GM19463 (cell line): ENCODE data around the gene CHMP4B.

Experiments
- ATAC-seq: cut with Tn5 transposase; IDR thresholded peaks from one replicate; pipeline ENCODE4 v1.9.1; 2021; ENCODE audit warnings: mild to moderate bottlenecking, moderate library complexity; ENCODE audit not compliant: unreplicated experiment

CHMP4B gene

DNA sequence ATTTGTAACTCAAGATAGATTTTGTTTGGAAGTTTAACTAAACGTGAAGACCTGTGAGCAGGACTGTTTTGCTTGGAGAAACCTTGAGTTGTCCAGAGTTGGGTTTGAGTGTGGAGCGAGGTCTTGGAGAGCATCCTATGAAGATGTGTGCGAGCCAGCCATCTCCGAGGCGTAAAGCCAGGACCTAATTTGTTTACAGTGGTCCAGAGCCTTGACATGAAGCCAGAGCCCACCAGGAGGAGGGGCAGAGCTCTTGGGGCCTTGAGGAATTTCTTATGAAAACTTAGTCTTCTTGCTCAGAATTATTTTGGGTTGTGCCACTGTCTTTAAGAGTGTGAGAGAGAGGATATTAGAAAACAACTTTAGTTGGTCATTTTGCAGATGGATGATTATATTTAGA lies 6.3 kb downstream of the CHMP4B start:
- no peak for ATAC-seq

DNA sequence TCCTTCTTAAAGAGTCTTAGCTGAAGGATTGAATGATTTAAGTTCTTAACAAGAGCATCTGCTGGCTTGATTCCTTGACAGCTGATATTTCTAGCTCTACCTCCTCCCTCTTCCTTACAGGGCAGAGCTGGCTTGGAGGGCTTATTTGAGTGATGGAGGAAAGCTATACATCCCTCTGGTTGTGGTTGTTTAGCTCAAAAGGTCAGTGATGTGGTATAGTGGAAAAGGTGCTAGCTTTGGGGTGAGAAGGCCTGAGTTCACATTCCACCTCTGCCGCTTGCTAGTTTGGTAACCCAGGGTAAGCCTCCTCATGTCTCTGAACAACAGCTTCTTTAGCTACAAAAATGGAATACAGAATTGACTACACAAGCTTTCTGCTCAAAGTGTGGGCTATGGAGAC lies 8.3 kb downstream of the CHMP4B start:
- no peak for ATAC-seq

DNA sequence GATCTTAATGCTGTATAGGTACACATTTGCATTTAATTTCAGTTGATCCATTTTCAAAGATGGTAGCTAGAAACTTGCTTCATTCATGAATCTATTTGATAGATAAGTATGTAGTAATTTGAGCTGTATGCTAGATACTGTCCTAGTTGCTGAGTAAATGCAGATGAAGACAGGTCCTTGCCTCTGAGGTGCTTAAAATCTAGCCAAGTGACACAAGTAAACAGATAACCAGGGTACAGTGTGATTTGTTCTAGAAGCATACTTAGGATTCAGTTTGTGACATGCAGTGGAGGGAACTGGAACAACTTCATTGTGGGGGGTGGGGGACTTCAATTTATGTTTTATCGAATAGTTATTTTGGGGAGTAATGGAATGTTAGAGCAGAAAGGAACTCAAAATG lies 9.2 kb downstream of the CHMP4B start:
- ATAC-seq, result no peak

DNA sequence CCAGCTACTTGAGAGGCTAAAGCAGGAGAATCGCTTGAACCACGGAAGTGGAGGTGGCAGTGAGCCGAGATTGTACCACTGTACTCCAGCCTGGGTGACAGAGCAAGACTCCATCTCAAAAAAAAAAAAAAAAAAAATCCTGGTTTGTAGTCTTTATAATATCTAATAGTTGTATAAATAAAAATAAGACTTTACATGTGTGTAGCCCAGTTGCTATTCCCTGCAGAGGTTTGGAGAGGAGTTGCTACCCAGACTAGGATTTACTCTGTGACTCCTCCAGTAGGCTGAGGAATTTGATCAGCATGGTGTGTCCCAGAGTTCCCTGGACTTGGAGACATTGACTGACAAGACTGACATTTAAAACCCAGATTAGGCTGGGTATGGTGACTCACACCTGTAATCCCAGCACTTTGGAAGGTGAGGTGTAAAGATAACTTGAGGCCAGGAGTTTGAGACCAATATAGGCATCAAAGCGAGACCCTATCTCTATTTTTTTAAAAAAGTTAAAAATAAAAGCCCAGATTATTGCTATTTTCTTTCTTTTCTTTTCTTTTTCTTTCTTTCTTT lies 10.2 kb downstream of the CHMP4B start:
- no peak for ATAC-seq

DNA sequence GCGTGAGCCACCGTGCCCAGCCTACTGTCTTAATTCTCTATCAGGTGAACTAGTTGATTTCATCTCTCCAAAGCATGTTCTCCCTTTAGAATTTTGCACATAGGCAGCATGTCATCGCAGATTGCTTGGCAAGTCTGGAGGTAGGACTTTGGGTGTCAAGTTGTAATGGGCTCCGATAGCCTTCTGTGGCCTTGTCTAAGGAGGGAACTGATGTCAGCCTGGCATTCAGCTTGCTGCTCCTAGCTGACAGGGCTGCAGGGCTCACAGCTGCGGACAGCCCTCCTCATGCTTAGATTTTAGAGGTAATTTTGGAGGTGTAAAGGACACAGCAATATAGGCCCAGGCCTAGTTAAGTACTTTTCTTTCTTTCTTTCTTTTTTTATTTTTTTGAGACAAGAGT lies 11.3 kb downstream of the CHMP4B start:
- ATAC-seq, result no peak

DNA sequence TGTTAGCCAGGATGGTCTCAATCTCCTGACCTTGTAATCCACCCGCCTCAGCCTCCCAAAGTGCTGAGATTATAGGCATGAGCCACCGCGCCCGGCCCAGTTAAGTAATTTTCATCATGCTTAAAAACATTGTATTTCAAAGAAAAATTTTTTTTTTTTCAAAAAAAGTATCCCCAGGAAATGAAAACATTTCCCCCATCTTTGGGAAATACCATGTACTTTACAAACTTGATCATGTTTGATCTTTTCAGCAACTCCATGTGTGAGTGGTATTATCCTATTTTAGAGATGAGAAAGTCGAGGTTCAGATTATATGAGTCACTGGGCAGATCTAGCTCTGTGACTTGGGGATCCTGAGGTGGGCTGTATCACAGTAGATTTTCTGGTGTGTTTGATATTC lies 11.8 kb downstream of the CHMP4B start:
- no peak for ATAC-seq

DNA sequence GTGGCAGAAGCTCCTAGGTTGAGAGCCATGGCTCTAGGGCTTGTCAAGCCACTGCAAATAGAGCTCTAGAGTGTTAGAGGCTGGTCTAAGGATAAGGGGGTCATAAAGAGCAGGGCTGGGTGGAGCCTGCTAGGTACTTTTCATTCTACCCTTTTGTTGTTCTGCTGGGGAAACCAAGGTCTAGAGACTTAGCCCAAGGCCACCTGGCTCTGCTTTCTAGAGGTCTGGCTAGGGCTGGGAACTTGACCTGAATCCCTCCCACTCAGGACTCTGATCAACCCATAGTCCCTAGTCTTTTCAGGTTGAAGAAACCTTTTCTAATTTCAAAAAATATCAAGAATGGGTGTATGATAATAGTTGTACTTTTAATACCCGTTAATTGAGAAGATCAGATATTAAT lies 13.7 kb downstream of the CHMP4B start:
- ATAC-seq, result no peak

DNA sequence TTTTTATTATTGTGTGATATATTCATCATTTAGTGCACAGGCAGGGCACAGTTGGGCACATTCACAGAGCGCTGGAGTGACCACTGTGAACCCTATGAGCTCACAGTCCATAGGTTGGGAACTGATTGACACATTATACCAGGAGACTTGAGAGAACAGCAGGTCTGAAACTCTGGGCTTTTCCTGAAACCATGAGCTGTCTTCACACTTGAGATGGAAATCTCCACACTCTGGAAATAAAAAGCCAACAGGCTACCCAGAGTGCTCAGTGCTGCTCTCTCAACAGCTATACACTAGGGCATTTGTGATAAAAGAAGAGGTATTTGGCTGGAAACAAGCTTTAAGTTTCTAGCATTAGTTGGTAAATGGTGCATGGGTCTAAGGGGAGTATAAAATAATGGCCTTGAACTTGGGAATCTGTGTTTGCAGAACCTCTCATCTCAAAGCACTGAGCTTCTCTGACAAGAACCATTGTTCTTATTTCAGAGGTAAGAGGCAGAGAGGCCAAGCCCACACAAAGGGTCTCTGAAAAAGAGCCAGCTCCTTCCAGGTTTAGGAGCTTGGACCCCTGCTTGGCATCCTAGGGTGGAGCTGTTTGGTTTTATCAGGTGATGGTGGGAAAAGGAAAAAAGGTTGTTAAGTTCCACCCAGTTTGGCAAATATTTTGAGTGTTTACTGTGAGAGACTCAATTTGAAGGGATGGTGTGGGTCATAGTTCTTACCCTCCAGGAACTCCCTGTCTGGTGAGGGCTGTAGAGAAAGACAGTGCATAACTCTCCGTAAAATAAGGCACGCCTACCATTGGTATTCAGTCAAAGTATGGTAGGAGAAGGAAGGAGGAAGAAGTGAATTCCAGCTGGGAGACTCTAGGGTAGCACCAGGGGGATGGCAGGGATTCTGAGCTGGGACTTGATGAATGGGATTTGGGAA lies 14.5 kb downstream of the CHMP4B start:
- ATAC-seq, result no peak

DNA sequence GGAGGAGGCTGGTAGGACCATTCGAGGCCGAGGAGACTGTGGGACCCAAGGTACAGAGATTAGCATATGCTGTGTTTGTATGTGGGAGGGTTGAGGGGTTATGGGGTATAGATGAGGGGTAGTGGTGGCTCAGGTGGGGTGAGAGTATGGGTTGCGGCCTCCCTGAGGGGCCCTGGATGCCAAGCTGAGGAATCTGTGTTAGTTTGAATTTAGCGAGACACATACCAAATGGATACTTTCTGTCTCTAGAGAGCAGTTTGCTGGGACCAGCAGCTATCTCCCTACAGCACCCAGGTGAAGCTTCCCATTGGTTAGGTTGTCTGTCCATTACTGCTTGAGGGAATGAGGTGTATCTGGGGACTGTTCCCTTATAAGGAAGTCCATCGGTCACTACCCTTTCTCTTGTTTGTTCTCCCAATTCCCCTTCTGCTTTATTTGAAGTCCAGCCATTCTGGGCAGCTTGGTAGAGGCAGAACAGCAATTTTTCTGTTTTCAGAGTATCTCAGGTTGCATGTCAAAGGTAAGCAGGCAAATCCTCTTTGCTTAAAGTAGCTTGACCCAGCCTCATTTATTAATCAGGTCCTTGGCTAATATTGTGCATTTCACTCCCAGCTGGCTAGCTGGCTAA lies 15.2 kb downstream of the CHMP4B start:
- no peak for ATAC-seq

DNA sequence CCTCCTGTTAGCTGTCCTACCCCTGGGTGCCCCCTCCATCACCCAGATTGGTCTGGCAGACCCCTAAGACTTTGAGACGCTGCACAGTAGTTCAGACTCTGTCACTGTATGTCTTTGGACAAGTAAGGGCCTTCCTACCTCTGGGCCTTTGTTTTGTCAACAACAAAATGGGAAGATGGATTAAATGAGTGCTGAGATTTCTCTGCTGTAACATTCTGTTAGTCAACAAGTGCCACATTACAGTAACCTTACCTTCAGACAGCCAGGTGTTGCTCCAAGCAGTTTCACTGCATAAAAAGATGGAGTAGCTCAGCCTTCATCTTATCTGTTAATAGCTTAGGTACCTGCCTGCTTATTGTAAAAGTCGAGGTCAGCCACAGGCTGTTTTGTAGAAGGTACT lies 16.0 kb downstream of the CHMP4B start:
- ATAC-seq, result no peak

DNA sequence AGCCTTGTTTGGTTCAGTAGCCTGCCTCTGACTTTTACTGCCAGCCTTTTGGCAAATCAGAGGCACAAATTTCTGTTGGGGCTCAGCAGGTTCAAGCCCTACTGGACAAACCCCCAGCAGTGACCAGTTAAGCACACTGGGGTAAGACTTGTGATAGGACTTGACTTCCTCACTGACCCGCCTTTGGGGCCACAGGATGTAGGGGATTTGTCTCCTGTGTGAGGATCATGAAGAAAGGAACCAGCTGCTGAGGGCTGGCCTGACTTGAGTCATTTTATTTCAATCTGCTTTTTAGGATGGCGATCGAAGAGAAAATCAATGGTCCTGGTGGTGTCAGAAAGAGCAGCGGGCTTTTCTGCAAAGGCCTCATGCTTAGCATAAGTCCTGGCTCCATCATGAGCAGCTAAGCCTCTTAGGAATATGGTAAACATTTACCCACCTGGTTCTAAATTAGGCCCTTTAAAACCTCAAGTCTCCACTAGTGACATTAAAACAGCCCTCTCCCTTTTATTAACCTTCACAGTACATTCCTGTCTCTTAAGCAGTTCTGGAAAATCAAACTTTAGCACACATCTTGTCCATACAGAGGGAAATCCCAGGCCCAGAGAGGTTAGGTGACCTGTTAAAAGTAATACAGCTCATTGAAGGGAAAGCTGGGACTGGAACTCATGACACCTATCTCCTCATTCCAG lies 16.6 kb downstream of the CHMP4B start:
- no peak for ATAC-seq

DNA sequence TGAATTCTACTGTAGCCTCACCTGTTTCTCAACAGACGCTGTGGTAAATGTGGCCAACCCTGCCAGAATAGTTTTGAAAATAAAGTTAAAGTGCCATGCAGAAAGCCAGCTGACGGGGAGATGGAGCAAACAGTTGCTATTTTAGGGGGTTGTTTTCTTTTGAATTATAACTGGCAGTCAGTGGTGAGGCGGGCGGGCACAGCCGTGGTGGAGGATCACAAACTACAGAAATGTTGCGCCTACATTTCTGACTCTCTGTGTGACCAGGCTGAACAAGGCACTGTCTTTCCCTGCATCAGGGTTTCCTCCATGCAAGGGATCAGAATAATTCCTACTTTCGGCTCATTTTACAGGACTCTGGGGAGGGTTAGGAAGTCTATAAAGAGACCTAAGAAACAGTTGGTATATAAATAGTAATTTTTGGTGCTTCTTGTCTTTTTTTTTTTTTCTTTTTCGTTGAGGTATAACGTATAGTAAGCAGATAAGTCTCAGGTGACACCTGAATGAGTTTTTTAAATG lies 17.2 kb downstream of the CHMP4B start:
- ATAC-seq, result no peak

DNA sequence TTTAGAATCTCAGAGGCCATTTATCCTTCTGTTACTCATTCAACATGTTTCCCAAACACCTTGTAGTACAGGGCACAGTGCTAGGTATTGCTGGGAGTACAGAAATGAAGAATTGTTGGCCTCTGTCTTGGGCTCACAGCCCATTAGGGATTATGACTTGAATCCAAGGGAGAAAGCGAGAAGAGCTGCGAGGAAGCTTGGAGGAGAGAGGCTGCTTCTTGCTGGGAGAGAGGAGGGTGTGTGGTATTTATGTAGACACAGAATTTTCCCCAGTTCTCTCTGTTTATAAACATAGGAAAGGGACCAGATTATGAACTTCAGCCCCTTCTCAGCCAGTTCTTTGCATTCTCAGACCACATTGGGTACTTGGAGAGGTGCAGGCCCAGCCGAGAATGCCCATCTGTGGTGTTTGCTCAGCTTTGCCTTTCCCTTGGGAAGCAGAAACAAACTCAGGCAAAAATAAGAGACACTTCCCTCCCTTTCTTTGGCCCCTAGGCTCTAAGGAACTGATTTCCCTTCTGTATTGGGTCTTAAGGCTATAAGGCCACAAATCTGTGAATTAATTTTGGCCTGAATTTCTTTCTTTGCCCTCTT lies 17.9 kb downstream of the CHMP4B start:
- ATAC-seq, result no peak

DNA sequence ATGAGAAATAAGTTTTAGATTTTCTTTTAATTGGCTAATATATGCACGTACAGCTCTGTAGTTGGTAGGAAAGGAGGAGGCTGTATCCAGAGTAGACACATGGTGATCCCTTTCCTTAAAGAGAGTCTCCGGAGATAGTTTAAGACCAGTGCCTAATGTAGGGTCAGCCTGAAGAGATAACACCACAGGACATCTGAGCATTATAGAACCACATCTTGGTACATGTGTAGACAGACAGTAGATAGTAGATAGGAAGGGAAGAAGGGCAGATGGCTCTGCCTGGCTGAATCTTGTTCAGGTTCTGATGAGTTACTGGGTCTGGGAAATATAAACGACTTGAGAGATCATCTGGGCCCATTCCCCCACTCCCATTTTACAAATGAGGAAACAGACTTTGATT lies 18.5 kb downstream of the CHMP4B start:
- no peak for ATAC-seq

DNA sequence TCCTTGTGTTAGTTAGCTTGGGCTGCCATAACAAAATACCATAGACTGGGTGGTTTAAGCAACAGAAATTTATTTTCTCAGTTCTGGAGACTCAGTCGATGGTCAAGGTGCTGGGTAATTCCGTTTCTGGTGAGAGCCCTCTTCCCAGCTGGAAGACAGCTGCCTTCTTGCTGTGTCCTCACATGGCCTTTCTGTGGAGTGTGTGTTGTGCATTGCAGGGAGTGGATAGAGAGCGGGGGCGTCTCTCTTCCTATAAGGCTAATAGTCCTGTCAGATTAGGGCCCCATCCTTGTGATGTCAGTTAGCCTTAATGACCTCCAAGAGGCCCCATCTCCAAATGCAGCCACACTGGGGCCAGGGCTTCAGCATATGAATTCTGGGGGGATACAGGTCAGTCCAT lies 19.2 kb downstream of the CHMP4B start:
- no peak for ATAC-seq

DNA sequence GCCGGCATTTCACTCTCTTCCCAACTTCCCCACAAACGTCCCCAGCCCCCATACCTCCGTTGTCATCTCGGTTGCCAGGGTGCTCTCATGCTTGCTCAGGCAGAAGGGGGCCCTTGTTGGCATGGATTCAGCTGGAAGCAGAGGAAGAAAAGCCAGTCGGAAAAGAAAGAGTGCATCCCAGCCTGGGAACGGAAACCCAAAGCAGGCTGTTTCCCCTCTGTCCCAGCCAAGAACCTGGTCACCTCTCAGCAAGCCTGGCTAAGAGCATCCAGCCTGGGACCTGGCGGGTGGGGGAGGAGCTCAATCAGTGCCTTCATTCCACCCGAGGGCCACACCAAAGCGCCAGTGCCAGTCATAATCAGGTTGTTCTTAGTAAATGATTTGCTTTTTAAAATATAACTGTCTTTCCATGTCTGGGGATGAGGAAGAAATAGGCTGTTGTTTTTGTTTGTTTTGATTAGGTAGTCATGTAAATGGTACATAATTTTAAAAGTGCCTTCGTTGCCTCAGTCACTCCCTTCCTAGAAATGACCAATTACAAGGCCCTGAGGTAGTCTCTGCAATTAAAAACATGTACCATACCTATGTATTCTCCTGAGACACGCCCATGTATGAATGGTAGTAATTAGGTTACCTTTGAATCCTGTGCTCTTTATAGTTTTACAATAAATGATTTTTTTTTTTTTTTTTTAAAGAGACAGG lies 21.1 kb downstream of the CHMP4B start:
- ATAC-seq, result no peak

DNA sequence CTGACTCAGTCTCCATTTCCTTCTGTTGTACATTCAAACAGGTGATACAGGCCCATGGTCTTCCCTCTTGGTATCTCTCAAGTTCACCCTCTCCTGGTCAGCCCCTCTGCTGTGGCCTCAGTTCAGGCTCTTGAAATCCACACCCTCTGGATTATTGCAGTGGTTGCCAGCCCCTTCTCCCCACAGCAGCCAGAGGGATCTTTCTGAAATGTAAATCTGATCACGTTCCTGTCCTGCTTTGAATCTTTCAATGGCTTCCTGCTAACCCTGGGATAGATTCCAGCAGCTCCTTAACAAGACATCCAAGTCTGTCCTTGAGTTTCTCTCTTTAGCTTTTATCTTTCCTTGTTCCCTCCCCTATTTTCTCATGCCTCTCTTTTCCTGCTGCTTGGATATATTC lies 22.2 kb downstream of the CHMP4B start:
- no peak for ATAC-seq

DNA sequence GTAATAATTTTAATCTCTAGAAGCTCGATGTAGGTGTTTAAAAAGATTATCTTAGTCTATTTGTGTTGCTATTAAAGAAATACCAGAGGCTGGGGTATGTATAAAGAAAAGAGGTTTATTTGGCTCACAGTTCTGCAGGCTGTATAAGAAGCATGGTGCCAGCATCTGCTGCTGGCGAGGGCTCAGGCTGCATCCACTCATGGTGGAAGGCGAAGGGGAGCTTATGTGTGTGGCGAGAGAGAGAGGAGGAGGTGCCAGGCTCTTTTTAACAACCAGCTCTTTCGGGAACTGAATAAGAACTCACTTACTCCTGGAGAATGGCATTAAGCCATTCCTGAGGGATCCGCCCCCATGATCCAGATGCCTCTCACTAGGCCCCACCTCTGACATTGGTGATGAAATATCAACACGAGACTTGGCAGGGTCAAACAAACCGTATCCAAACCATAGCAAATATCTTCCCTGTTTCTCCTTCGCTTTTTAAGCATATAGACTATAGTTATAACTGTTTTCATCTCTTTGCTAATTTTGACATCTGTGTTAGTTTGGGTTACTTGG lies 24.5 kb downstream of the CHMP4B start:
- ATAC-seq, result no peak

DNA sequence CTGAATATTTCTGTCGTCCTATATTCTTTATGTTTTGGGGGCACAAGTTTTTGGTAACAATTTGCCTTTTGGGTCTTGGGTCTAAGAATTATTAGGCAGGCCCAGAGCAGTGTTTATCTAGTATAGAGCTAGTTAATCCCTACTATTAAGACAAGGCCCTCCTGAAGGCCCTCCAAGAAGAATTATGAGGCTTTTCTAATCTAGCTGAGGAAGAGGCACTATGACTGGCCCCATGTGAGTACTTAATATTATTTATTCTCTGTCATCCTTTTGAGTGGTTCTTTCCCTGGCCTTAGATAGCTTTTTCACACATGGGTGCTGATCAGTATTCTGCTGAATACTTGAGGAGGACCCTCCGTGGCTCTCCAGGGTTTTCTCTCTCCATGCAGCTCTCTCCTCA lies 25.1 kb downstream of the CHMP4B start:
- no peak for ATAC-seq
